Body of pancreas (tissue), 4 donors: ENCODE data around the gene DNER. TPM values are rescaled to one million over a fixed set of nuclear protein-coding genes. Genes with fewer than 3 reads are reported as not detected.
"Not testable (repeated sequence)": the region's sequence is repeated elsewhere in the genome, so short reads cannot be mapped to it uniquely, and the experiment has no call there.

Experiments
- ATAC-seq: fragments of 150-250 bp; one replicate; pipeline ENCODE4 v1.9.1; 2016
- DNase-seq, 4 donors: peaks; one replicate each; pipeline ENCODE4 v3.0.0-alpha.2; 2019
- H3K27ac ChIP-seq, 4 donors: fragments of 200-600 bp; sonication (generic); 1 replicate in 3 of 4; 2 replicates in 1 of 4; pipeline versions ENCODE4 v1.5.1 to v1.6.1; 2016 to 2019; ENCODE audit warnings: mild to moderate bottlenecking in 1 of 4, mixed read lengths in 1 of 4, moderate library complexity in 1 of 4
- H3K27me3 ChIP-seq, 2 donors: fragments of 200-600 bp; sonication (generic); one replicate each; pipeline ENCODE4 v1.6.0; 2016; ENCODE audit warnings: mild to moderate bottlenecking in 1 of 2
- H3K36me3 ChIP-seq, 2 donors: fragments of 200-600 bp; sonication (generic); replicated peaks in 1 of 2; 2 replicates each; pipeline ENCODE4 v1.5.1; 2016; ENCODE audit warnings: low read depth in 2 of 2; ENCODE audit not compliant: insufficient read depth in 1 of 2
- H3K4me1 ChIP-seq: fragments of 200-600 bp; sonication (generic); one replicate; pipeline ENCODE4 v1.6.0; 2016
- H3K4me3 ChIP-seq, 2 donors: fragments of 200-600 bp; sonication (generic); 1 replicate in 1 of 2; 2 replicates in 1 of 2; pipeline ENCODE4 v1.5.1; 2016 to 2019
- H3K9me3 ChIP-seq, 3 donors: fragments of 200-600 bp; sonication (generic); 1 replicate in 2 of 3; 2 replicates in 1 of 3; pipeline ENCODE4 v1.5.1; 2016
- POLR2A ChIP-seq, 3 donors: fragments of 450-650 bp; IDR thresholded peaks; one replicate each; pipeline ENCODE4 v1.6.1; 2016; ENCODE audit warnings: antibody characterized with exemption in 3 of 3, mild to moderate bottlenecking in 2 of 3
- WGBS, 2 donors: methylation state at CpG; one replicate each; pipeline ENCODE4 v1.1.5; 2017; 5-methylcytosine and 5-hydroxymethylcytosine counted together
- intact Hi-C: fragments of 100-400 bp; cut with DNase I; formaldehyde crosslinking; loops from one replicate; pipeline ENCODE4 v1.15.1; 2023
- total RNA-seq, 2 donors: library from RNA; depleted of rRNA; stranded (reverse); fragments of >200 nt; gene quantifications; one replicate each; pipeline ENCODE4 v1.1.0, GENCODE V29; 2016
- TF ChIP-seq, protein P1 (sequence below), 7 experiments: fragments of 450-650 bp in 4 of 7; fragments of 200-600 bp in 3 of 7; sonication (generic) in 3 of 7; IDR thresholded peaks; one replicate each; pipeline ENCODE4 v1.5.1; 2016 to 2019; ENCODE audit warnings: antibody characterized with exemption in 7 of 7

Gene DNER
- total RNA-seq, 2 donors from 2014 or later = 0.78 to 1.3 TPM

DNA sequence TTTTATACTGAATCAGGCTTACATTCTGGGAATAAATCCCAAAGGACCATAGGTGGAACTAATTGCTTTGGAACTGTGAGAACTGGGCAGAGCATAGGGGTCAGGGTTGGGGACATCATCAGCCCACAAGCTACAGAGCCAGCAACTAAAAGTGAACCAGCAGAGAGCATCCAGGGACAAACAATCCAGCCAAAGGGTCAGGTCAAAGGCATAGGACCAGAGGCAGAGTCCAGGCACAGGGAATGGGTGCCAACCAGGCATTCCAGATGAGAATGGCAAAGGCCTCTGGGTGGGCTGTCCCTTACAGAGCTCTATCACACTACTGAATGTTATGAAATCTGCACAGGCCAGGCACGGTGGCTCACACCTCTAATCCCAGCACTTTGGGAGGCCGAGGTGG lies 12.3 kb upstream of the DNER start:
- Histone ChIP-seq H3K27me3 (no peaks in the 10 kb centered on the region), H3K9me3 (no peaks in the 10 kb centered on the region), H3K4me1 (no peaks in the 10 kb centered on the region), H3K36me3 (no peaks in the 10 kb centered on the region), H3K4me3 (no peak overlapping the region), H3K27ac (no peak overlapping the region)
- DNase-seq (no peak), ATAC-seq (no peak)
- TF ChIP-seq, protein P1, sequence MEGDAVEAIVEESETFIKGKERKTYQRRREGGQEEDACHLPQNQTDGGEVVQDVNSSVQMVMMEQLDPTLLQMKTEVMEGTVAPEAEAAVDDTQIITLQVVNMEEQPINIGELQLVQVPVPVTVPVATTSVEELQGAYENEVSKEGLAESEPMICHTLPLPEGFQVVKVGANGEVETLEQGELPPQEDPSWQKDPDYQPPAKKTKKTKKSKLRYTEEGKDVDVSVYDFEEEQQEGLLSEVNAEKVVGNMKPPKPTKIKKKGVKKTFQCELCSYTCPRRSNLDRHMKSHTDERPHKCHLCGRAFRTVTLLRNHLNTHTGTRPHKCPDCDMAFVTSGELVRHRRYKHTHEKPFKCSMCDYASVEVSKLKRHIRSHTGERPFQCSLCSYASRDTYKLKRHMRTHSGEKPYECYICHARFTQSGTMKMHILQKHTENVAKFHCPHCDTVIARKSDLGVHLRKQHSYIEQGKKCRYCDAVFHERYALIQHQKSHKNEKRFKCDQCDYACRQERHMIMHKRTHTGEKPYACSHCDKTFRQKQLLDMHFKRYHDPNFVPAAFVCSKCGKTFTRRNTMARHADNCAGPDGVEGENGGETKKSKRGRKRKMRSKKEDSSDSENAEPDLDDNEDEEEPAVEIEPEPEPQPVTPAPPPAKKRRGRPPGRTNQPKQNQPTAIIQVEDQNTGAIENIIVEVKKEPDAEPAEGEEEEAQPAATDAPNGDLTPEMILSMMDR (IDR thresholded peaks at IDR 0.05) = no peak
- no peak for TF ChIP-seq POLR2A (IDR thresholded peaks at IDR 0.05)
- 90% methylated on average over 2 of the region's 2 CpGs; no CpG with 5 or more reads in 1 of the 2 donors for WGBS, 2 donors
- intact Hi-C loops = no loop called here

DNA sequence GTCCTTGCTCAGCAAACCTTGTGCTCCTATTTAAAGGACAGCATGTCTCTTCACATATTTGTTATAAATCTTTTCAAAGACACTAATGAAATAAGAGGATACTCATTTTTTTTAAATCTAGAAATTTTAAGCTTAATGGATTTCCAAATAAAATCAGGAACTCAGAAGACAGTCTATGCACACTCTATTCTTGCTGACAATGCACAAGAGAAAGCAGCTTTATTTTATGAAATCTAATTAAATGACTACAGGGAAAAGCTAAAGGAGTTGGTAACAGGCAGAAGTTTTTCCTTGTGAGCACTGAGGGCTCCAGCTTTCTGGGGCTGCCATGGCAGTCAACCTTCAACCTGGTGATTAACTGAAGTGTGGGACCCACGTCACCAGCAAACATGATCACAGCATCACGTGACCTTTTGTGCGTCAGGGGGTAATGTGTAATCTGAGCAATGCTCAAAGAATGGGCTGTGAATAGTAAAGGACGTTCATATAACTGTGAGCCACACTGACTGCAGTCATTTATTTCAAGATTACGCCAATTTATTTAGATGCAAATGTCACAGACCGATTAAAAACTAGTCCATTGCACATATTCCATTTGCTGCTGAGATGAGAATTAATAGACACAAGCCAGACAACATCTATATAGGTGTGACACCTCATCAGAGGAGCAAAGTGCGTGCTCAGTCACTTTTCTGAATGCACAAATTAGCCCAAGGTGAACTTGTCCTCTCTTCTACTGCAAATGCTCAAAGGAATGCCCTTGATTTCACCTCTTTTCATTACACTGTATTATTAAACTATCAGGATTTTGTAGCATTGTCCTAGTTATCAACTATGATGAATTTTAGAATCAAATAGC lies 11.6 kb upstream of the DNER start:
- Histone ChIP-seq H3K4me1 (no peaks in the 10 kb centered on the region), H3K27ac (no peak overlapping the region), H3K9me3 (no peaks in the 10 kb centered on the region), H3K27me3 (no peaks in the 10 kb centered on the region), H3K36me3 (no peaks in the 10 kb centered on the region), H3K4me3 (no peak overlapping the region)
- TF ChIP-seq, protein P1 (IDR thresholded peaks at IDR 0.05) = no peak
- TF ChIP-seq POLR2A (IDR thresholded peaks at IDR 0.05) = no peak
- intact Hi-C loops = no loop called here
- ATAC-seq (no peak), DNase-seq (no peak)
- WGBS, 2 donors = 45 to 47% methylated on average over 7 of the region's 7 CpGs

DNA sequence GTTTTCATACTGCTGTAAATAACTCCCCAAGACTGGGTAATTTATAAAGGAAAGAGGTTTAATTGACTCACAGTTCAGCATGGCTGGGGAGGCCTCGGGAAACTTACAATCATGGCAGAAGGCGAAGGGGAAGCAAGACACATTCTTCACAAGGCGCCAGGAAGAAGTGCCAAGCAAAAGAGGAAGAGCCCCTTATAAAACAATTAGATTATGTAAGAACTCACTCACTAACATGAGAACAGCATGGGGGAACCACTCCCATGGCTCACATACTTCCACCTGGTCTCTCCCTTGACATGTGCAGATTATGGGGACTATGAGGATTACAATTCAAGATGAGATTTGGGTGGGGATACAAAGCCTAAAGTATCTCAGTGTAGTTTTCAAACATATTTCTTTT lies 8.8 kb upstream of the DNER start:
- H3K27me3 ChIP-seq, H3K36me3 ChIP-seq, ATAC-seq, H3K9me3 ChIP-seq, H3K4me3 ChIP-seq, H3K27ac ChIP-seq, H3K4me1 ChIP-seq, DNase-seq, intact Hi-C loops: not testable (repeated sequence)
- WGBS, 2 donors = 64 to 74% methylated on average over 3 of the region's 3 CpGs

DNA sequence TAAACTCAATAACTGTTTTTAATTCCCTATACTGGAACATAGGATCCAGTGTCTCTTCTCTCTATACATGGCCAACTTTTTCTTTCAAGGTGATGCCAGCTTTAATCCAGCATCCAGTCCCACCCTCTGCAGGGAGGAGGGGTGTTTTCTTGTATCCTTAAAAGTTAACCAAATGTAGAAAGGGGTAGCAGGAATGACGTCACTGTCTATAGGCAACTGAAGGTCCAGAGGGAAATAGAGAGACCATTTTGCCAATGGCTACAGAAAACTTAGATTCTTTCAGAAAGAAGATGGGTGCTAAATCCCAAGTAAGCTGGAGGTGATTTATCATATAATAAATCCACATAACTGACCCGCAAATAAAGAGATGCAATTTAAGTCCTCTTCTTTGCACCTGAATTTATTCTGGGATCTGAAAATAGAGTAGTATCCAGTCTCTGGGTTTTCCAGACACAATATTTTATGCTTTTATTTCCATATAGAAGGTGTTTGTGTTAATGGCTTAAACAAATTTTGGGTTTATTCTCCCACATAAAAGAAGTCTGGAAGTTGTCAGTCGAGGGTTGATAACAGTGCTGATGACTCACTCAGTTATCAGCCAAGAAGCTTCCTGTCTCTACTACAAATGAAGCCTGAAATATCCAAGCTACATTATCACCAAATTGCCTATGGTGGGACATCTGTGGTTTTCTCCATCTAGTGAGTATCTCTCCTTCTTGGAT lies 5.7 kb upstream of the DNER start:
- no peak overlapping the region for H3K27ac ChIP-seq
- 54 to 61% methylated on average over 3 of the region's 3 CpGs for WGBS, 2 donors
- DNase-seq (no peak), ATAC-seq (no peak)
- intact Hi-C loops = no loop called here
- H3K36me3 ChIP-seq = no peaks in the 10 kb centered on the region
- H3K4me1 ChIP-seq = peaks cover 2% of the 10 kb centered on the region
- no peaks in the 10 kb centered on the region for H3K9me3 ChIP-seq
- H3K4me3 ChIP-seq = no peak overlapping the region
- H3K27me3 ChIP-seq = peaks cover 0 to 5% of the 10 kb centered on the region in 2 donors
- TF ChIP-seq, protein P1 (IDR thresholded peaks at IDR 0.05) = no peak
- no peak for TF ChIP-seq POLR2A (IDR thresholded peaks at IDR 0.05)

DNA sequence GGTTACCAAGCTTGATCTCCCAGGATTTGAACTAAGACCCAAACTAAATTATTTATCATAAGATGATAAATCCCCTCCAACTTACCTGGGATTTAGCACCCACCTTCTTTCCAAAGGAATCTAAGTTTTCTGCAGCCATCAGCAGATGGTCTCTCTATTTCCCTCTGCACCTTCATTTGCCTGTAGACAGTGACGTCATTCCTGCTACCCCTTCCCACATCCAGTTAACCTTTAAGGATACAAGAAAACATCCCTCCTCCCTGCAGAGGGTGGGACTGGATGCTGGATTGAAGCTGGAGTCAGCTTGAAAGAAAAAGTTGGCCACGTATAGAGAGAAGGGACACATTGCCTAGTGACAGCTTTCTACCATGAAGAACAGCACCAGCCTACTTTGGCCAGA lies 3.7 kb upstream of the DNER start:
- Histone ChIP-seq H3K27me3 (peaks cover 0 to 15% of the 10 kb centered on the region in 2 donors), H3K9me3 (no peaks in the 10 kb centered on the region), H3K4me3 (no peak overlapping the region), H3K4me1 (peaks cover 18% of the 10 kb centered on the region), H3K27ac (no peak overlapping the region), H3K36me3 (no peaks in the 10 kb centered on the region)
- no peak for ATAC-seq
- WGBS, 2 donors = 26 to 41% methylated on average over 2 of the region's 2 CpGs
- no peak for TF ChIP-seq POLR2A (IDR thresholded peaks at IDR 0.05)
- TF ChIP-seq, protein P1 (IDR thresholded peaks at IDR 0.05) = no peak
- intact Hi-C loops = no loop called here
- DNase-seq = no peak
